IPS DF 6.9 (cell line): Measurements from ENCODE around the gene CD74.

Source experiments
- DNase-seq: peaks from one replicate; pipeline ENCODE4 v3.0.0-alpha.2; 2013; ENCODE audit warnings: low read depth, low spot score
- H3K27ac ChIP-seq: one replicate; pipeline ENCODE4 v1.5.1; 2013; ENCODE audit warnings: low read length, control low read depth
- H3K27me3 ChIP-seq: 2 replicates; pipeline ENCODE4 v1.6.1; 2013; ENCODE audit warnings: mild to moderate bottlenecking, low read length; ENCODE audit not compliant: control insufficient read depth, insufficient read depth
- H3K36me3 ChIP-seq: 2 replicates; pipeline ENCODE4 v1.6.1; 2013; ENCODE audit warnings: low read length; ENCODE audit not compliant: control insufficient read depth, insufficient read depth
- H3K4me1 ChIP-seq: 2 replicates; pipeline ENCODE4 v1.6.1; 2013; ENCODE audit warnings: low read length; ENCODE audit not compliant: control insufficient read depth, insufficient read depth
- H3K4me3 ChIP-seq: 2 replicates; pipeline ENCODE4 v1.5.1; 2013; ENCODE audit warnings: mild to moderate bottlenecking, low read length
- H3K9me3 ChIP-seq: 2 replicates; pipeline ENCODE4 v1.6.1; 2013; ENCODE audit warnings: low read length, inconsistent platforms; ENCODE audit not compliant: control insufficient read depth, insufficient read depth
- WGBS: extraction: QIAGEN DNeasy Blood & Tissue Kit; methylation state at CpG from one replicate; pipeline ENCODE4 v1.1.7; 2013; ENCODE audit warnings: mixed read lengths, missing lambda C conversion rate; ENCODE audit not compliant: insufficient read length, insufficient coverage; 5-methylcytosine and 5-hydroxymethylcytosine counted together

Gene CD74

DNA sequence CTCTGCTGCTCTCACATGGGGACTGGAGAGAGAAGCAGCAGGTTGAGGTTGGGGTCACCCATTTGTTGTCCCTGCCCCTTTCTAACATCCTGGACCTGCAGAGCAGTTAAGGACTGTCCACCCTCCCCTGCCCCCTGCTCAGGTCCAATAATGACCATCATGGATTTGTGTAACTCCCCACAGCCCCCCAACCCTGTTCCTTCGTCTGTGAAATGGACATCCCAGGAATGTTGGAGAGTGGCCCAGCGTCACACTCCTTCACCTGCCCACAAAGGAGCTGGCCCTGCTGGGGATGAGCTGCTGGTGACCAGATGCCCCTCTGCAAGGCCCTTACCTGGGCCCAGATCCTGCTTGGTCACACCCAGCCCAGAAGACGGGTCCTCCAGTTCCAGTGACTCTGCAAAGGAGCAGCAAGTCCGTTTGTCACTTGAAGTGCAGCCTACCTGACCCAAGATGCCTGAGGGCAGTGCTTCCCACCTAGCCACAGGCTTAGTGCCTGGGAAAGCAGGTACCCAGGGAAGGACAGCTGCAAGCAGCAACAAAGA, 10.4 kb downstream of the CD74 start:
- H3K27me3 ChIP-seq: no peaks in the 10 kb centered on the region
- no peak overlapping the region for H3K27ac ChIP-seq
- no peak overlapping the region for H3K4me3 ChIP-seq
- 0 out of 2 replicates have a peak, but pooled peaks cover 2% of the 10 kb centered on the region for H3K4me1 ChIP-seq
- H3K9me3 ChIP-seq: no peaks in the 10 kb centered on the region
- H3K36me3 ChIP-seq: peaks cover 27% of the 10 kb centered on the region
- WGBS: no CpG with 5 or more reads among the region's 4 CpGs
- no peak for DNase-seq

DNA sequence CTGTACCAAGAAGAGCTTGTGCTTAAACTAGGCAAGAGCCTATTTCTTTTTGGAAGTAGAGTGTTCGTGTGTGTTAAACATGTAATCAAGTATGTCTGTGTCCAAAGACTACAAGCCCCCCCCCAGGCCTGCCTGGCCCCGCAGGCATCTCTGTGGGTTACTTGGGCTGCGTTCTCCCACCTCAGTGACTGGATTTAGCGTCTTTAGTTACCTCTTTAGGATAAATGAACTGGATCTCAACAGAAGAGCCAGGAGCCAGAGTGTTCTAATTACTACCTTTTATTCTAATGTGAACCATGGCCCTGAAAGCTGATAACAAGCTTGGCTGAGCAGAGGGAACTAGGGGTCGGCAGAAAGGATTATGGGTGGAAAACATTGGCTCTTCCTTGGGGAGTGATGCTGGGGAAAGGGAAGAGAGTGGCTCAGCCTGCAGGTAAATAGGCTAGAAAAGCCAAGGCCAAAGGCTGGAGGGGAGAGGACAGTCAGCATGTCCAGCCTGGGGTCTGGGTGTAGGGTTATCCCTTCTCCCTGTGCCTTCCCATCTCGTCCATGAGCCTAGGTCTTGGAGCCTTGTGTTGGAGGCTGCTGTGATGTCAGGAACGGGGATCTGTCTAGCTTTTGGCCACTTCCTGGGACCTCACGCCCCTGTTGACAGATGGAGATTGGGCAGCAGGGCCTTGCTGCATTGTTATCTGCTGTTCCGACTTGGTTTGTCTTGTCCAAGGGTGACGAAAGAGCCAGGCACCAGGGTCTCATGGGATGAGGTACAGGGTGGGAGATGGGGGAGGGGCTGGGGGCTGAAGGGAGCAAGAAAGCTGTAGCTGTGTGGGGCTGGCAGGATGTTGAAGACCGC, 11.1 kb downstream of the CD74 start:
- Histone ChIP-seq H3K4me3 (no peak overlapping the region), H3K9me3 (no peaks in the 10 kb centered on the region), H3K36me3 (peaks cover 30% of the 10 kb centered on the region), H3K4me1 (no peaks in the 10 kb centered on the region), H3K27ac (no peak overlapping the region), H3K27me3 (no peaks in the 10 kb centered on the region)
- DNase-seq: no peak
- WGBS: no CpG with 5 or more reads among the region's 11 CpGs

DNA sequence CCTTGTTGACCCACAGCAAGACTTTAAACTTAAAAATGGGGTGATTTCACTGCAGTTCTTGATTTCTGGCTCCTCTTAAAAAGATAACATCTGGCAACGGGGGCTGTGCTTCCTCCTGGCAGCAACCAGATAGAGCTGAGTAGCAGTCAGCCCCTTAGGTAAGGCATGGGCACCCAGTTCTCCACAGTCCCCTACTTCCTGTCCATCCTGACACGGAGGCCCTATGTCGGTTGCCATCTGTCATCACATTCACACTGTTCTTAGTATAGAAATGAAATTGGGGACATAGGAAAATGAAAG, 11.7 kb downstream of the CD74 start:
- no peak for DNase-seq
- Histone ChIP-seq H3K27me3 (no peaks in the 10 kb centered on the region), H3K4me3 (no peak overlapping the region), H3K9me3 (no peaks in the 10 kb centered on the region), H3K4me1 (no peaks in the 10 kb centered on the region), H3K27ac (no peak overlapping the region), H3K36me3 (peaks cover 33% of the 10 kb centered on the region)
- WGBS: no CpG with 5 or more reads among the region's 3 CpGs

DNA sequence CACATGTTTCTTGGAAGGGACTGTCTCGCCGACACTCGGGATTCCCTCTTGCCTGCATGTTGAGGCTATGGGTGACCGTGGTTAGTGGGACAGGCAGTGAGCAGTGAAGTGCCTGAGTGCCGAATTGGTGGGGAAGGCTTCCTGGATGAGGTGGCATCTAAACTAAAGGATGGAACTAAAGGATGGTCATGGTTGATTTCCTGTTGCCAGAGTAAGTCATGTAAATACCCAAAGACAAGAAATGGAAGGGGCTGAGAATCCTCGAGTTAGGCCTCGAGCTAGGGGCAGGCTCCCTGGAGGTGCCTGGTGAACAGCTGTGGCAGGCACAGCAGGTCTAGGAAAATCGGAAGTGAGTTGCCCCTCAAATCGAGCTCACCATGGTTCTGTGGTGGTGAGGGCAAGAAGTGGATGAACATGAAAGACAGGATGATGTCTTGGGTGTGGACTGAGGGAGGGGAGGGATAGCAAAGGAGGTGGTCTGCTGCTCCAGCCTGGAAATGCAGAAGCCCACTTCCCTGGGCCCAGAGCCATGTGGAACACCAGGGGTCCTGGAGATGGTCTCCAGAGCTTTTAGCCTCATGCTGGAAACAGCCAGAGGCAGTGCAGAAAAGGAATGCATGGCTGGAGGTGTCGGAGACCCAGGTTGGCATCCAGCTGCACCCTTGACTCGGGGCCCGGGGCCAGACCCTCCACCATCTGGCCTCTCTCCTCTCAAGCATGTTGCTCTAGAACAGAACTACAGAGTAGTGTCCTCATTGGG, 12.2 kb downstream of the CD74 start:
- no CpG with 5 or more reads among the region's 12 CpGs for WGBS
- no peak for DNase-seq
- H3K36me3 ChIP-seq: peaks cover 35% of the 10 kb centered on the region

DNA sequence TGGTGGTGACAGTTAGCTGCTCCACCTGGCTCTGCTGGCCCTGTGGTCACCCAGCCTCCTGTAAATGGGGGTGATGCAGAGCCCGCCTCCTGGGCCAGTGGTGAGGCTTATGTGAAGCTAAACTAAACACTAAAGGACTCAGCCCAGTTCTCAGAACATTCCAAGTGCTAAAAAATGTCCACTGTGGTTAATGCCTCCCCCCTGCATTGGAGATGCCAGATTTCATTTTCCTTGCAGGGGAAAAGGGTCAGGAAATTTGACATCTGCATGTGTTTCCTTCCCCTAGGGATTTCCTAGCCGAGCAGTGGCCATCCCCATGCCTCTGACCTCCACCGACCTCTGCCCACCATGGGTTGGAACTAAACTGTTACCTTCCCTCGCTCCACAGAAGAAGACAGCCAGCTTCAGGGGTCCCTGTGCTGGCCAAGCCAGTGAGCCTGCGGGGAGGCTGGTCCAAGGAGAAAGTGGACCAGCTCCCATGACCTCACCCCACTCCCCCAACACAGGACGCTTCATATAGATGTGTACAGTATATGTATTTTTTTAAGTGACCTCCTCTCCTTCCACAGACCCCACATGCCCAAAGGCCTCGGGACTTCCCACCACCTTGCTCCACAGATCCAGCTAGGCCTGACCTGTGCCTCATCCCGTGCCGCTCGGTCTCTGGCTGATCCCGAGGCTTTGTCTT, 13.0 kb downstream of the CD74 start:
- Histone ChIP-seq H3K4me3 (no peak overlapping the region), H3K27me3 (no peaks in the 10 kb centered on the region), H3K9me3 (no peaks in the 10 kb centered on the region), H3K27ac (no peak overlapping the region), H3K4me1 (no peaks in the 10 kb centered on the region), H3K36me3 (peaks cover 39% of the 10 kb centered on the region)
- DNase-seq: no peak
- no CpG with 5 or more reads among the region's 11 CpGs for WGBS

More for the DNA sequence above, 12.2 kb downstream of the CD74 start:
- Histone ChIP-seq H3K27ac (no peak overlapping the region), H3K4me3 (no peak overlapping the region), H3K27me3 (no peaks in the 10 kb centered on the region), H3K9me3 (no peaks in the 10 kb centered on the region), H3K4me1 (no peaks in the 10 kb centered on the region)

DNA sequence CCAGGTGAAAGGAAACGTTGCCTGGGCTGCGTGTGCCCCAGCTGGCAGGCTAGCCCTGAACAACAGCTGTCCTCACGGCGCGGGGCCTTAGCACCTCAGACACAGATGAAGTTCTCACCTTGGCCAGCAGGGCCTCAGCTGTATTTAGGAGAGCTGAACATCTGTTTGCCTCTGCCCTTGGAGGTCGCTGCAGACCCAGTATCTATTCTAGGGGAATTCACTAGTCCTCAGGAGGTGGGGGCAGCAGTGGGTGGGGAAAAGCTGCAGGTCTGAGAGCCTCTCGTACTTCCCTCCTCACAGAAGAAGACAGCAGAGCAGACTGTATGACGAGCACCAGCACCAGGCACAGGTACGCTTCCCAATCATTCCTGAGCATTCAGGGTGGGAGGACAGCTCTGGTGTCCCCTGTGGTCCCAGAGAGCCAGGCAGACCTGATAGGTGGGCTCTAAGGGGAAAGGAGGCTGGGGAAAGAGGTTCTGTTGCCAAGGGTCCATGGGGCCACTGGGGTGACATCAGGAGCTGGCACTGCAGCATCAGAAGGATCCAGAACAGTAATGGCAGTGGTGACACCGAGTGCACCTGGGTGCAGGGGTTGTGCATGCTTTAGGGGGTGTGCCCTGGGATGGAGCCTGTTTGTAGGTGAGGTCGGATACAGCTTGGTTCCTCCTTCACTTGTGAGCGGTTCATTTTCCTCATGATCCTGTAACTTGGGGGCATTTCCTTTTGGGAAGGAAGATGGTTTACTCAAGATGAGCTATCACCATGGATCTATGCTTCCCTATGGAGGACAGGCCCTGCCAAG, 13.8 kb downstream of the CD74 start:
- H3K4me3 ChIP-seq: no peak overlapping the region
- H3K9me3 ChIP-seq: no peaks in the 10 kb centered on the region
- DNase-seq: no peak
- no peaks in the 10 kb centered on the region for H3K27me3 ChIP-seq
- no CpG with 5 or more reads among the region's 12 CpGs for WGBS
- peaks cover 44% of the 10 kb centered on the region for H3K36me3 ChIP-seq
- no peak overlapping the region for H3K27ac ChIP-seq
- H3K4me1 ChIP-seq: no peaks in the 10 kb centered on the region

DNA sequence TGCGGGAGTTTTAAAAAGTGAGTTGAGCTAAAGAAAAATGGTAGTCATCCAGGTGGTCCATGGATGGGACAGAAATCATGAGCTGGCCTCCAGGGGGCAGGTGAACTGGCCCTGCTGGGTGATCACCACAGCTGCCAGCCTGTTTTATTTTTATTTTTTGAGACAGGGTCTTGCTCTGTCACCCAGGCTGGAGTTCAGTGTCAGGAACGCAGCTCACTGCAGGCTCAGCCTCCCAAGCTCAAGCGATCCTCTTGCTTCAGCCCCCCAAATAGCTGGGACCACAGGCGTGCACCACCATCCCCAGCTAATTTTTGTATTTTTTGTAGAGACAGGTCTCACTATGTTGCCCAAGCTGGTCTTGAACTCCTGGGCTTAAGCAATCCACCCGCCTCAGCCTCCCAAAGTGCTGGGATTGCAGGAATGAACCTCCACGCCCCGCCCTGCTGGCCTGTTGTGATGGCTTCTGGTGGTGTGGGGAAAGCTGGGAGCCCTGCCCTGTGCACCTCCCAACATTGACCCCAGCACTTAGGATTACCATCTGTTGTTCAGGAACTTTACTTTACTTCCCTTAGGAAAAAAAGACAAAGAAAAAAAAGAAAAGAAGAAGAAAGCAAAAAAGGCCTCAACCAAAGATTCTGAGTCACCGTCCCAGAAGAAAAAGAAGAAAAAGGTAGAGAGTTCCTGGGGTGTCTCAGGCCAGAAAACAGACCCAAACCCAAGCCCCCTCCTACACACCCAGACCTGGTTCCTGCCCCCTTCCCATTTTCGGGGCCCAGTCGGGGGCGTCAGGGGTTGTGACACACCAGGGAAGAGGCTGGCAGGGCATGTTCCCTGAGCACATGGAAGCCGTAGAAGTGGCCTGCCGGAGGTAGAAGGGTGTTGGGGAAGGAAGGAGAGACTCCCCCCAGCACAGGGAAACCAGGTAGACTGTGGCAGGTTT, 14.7 kb downstream of the CD74 start:
- Histone ChIP-seq H3K4me1 (no peaks in the 10 kb centered on the region), H3K27ac (no peak overlapping the region), H3K36me3 (peaks cover 50% of the 10 kb centered on the region), H3K4me3 (no peak overlapping the region), H3K9me3 (no peaks in the 10 kb centered on the region), H3K27me3 (no peaks in the 10 kb centered on the region)
- no peak for DNase-seq
- no CpG with 5 or more reads among the region's 13 CpGs for WGBS

DNA sequence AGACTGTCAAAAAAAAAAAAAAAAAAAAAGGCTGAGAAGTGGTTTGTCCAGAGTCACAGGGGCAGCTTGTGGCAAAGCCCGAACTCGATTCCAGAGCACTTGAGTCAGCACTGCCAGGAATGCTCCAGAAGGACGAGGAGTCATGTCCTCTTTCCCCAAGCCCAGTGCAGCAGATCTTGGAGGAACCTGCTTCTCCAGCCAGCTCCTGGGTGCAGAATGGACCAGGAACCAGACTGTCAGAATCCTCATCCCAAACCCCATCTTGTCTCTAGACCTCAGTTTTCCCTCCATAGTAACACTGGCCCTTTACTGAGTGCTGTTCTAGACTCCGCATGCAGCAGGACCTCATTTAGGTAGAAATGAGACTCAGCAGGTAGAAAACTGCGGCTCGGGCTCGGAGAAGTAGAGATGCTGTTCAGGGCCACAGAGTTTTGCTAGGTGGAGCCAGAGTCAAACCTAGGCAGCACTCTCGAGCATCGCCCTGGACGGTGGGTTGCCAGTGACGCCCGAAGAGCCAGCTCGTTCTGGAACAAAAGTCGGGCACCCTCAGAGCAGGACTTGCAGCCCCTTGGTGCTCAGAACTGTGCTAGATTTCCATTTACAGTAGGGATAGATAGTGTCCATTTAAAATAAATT, 15.4 kb downstream of the CD74 start:
- H3K36me3 ChIP-seq: peaks cover 52% of the 10 kb centered on the region
- no peak overlapping the region for H3K4me3 ChIP-seq
- no CpG with 5 or more reads among the region's 14 CpGs for WGBS
- H3K27me3 ChIP-seq: no peaks in the 10 kb centered on the region
- H3K4me1 ChIP-seq: no peaks in the 10 kb centered on the region
- no peak for DNase-seq
- H3K9me3 ChIP-seq: no peaks in the 10 kb centered on the region
- no peak overlapping the region for H3K27ac ChIP-seq

DNA sequence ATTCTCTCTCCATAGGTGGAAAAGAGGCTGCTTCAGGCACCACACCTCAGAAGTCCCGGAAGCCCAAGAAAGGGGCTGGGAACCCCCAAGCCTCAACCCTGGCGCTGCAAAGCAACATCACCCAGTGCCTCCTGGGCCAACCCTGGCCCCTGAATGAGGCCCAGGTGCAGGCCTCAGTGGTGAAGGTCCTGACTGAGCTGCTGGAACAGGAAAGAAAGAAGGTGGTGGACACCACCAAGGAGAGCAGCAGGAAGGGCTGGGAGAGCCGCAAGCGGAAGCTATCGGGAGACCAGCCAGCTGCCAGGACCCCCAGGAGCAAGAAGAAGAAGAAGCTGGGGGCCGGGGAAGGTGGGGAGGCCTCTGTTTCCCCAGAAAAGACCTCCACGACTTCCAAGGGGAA, 16.4 kb downstream of the CD74 start:
- Histone ChIP-seq H3K9me3 (no peaks in the 10 kb centered on the region), H3K27me3 (no peaks in the 10 kb centered on the region), H3K36me3 (peaks cover 62% of the 10 kb centered on the region), H3K4me1 (no peaks in the 10 kb centered on the region), H3K27ac (no peak overlapping the region), H3K4me3 (no peak overlapping the region)
- WGBS: no CpG with 5 or more reads among the region's 7 CpGs
- no peak for DNase-seq
